NCI-H1092 treated with DMSO at 0.1 percent for 48 hours (cell line): ENCODE results near the gene E2F1.

Source experiments
- DNase-seq: peaks from one replicate; lab custom pipeline; 2025; lab: John Stamatoyannopoulos, UW

Gene E2F1

GRCh38 chr20:33671573-33672288 is 14.5 kb downstream of the E2F1 start:
- DNase-seq: no peak

- DNase-seq: no peak
Measured at GRCh38 chr20:33670715-33671499, 15.3 kb downstream of the E2F1 start.

GRCh38 chr20:33669873-33670640 is 16.1 kb downstream of the E2F1 start:
- DNase-seq: no peak

- DNase-seq: no peak
Measured at GRCh38 chr20:33669224-33669623, 17.0 kb downstream of the E2F1 start.

GRCh38 chr20:33668466-33669155 is 17.6 kb downstream of the E2F1 start:
- DNase-seq: no peak

- no peak for DNase-seq
Measured at GRCh38 chr20:33667676-33668465, 18.3 kb downstream of the E2F1 start.

- DNase-seq: no peak
Measured at GRCh38 chr20:33667245-33667675, 18.9 kb downstream of the E2F1 start.

GRCh38 chr20:33666293-33667244 is 19.6 kb downstream of the E2F1 start, which contains the start of gene ACTL10:
TSS of gene ACTL10 (plus strand) at chr20:33666943. CDS start at chr20:33667498, 555 bp downstream.
- no peak for DNase-seq

GRCh38 chr20:33664762-33665144 is 21.4 kb downstream of the E2F1 start:
- no peak for DNase-seq

GRCh38 chr20:33664085-33664761 is 22.0 kb downstream of the E2F1 start:
- DNase-seq: peak; percentile 50

- DNase-seq: peak; percentile 76
Measured at GRCh38 chr20:33663161-33664084, 22.8 kb downstream of the E2F1 start.

GRCh38 chr20:33662172-33662571 is 24.0 kb downstream of the E2F1 start, which contains the start of gene C20orf144:
TSS of gene C20orf144 (plus strand) at chr20:33662327. CDS start at chr20:33662346, 19 bp downstream.
- DNase-seq: no peak

- no peak for DNase-seq
Measured at GRCh38 chr20:33660685-33661058, 25.5 kb downstream of the E2F1 start.

GRCh38 chr20:33660035-33660684 is 26.0 kb downstream of the E2F1 start:
- DNase-seq: no peak

- no peak for DNase-seq
Measured at GRCh38 chr20:33659341-33660034, 26.7 kb downstream of the E2F1 start.

- no peak for DNase-seq
Measured at GRCh38 chr20:33658929-33659328, 27.3 kb downstream of the E2F1 start.

GRCh38 chr20:33658510-33658909 is 27.7 kb downstream of the E2F1 start:
- DNase-seq: no peak
